ENCODE results near the gene CIT. TPM values are rescaled to one million over a fixed set of nuclear protein-coding genes. Genes with fewer than 3 reads are reported as not detected.
A peak's percentile ranks its signal among the peaks of the same experiment; 100 is the strongest.

CIT gene
- total and polyA plus RNA-seq, 2 donors (not counting 1 experiment from before 2014, with no cell fraction given), result 6.8 to 25.4 TPM

DNA sequence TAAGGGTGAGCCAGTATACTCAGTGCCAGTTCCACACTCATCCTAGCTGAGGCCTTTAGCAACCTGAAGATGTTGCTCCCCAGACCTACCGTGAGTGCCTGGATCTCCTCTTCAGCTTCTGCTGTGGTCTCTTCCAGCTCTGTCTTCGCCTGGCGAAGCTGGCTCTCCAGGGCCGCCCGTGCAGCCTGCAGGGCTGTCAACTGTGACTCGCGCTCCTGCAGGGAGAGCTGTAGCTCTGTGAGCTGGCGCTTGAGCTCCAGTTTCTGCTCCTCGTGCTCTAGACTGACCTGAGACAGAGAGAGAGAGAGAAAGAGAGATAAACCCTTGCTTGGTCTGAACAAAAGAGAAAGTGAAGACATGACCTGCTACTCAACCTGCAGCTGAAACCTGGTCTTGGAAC lies 125.2 kb downstream of the CIT start:
- Histone ChIP-seq H3K4me1 (ENCODE audit: control insufficient read depth, extremely low read depth, insufficient read depth, low read length) (no peaks in the 10 kb centered on the region), H3K4me3 (replicated peaks in 1 of 4; ENCODE audit: control extremely low read depth in 1 of 4, insufficient read depth in 1 of 4, low read depth in 3 of 4, low read length in 4 of 4) (no peak overlapping the region), H3K9me3 (ENCODE audit: control insufficient read depth, insufficient read depth, low read depth, low read length) (no peaks in the 10 kb centered on the region), H4K20me1 (ENCODE audit: control insufficient read depth, extremely low read depth, insufficient read depth, low read length) (no peaks in the 10 kb centered on the region), H3K27me3 (ENCODE audit: control insufficient read depth, insufficient read depth, low read length) (no peaks in the 10 kb centered on the region), H3K9ac (ENCODE audit: insufficient read depth, low read length) (no peak overlapping the region), H3K36me3 (ENCODE audit: control insufficient read depth, insufficient read depth, low read length) (peaks cover 12% of the 10 kb centered on the region), H3K79me2 (ENCODE audit: control insufficient read depth, insufficient read depth, low read length) (no peaks in the 10 kb centered on the region), H3K27ac (ENCODE audit: insufficient read depth, low read length) (no peak overlapping the region), H2AFZ (ENCODE audit: low read length) (no peak overlapping the region), H3K4me2 (ENCODE audit: extremely low read depth, insufficient read depth, low read length) (no peak overlapping the region)
- TF ChIP-seq EZH2 (IDR thresholded peaks at IDR 0.05; ENCODE audit: low read length, missing control alignments), result no peak
- TF ChIP-seq, protein P1, sequence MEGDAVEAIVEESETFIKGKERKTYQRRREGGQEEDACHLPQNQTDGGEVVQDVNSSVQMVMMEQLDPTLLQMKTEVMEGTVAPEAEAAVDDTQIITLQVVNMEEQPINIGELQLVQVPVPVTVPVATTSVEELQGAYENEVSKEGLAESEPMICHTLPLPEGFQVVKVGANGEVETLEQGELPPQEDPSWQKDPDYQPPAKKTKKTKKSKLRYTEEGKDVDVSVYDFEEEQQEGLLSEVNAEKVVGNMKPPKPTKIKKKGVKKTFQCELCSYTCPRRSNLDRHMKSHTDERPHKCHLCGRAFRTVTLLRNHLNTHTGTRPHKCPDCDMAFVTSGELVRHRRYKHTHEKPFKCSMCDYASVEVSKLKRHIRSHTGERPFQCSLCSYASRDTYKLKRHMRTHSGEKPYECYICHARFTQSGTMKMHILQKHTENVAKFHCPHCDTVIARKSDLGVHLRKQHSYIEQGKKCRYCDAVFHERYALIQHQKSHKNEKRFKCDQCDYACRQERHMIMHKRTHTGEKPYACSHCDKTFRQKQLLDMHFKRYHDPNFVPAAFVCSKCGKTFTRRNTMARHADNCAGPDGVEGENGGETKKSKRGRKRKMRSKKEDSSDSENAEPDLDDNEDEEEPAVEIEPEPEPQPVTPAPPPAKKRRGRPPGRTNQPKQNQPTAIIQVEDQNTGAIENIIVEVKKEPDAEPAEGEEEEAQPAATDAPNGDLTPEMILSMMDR (conservative IDR thresholded peaks at IDR 0.05 in 1 of 2, IDR thresholded peaks at IDR 0.05 in 1 of 2; ENCODE audit: low read depth in 1 of 2, low read length in 2 of 2), result no peak
- no peak for DNase-seq (ENCODE audit: low read depth in 2 of 2)

GRCh38 chr12:119749666-119750065 lies 127.5 kb downstream of the CIT start:
- no peak for TF ChIP-seq EZH2 (IDR thresholded peaks at IDR 0.05; ENCODE audit: low read length, missing control alignments)
- TF ChIP-seq, protein P1 (conservative IDR thresholded peaks at IDR 0.05 in 1 of 2, IDR thresholded peaks at IDR 0.05 in 1 of 2; ENCODE audit: low read depth in 1 of 2, low read length in 2 of 2), result no peak
- Histone ChIP-seq H3K4me1 (ENCODE audit: control insufficient read depth, extremely low read depth, insufficient read depth, low read length) (no peaks in the 10 kb centered on the region), H3K36me3 (ENCODE audit: control insufficient read depth, insufficient read depth, low read length) (peaks cover 7% of the 10 kb centered on the region), H3K9ac (ENCODE audit: insufficient read depth, low read length) (no peak overlapping the region), H3K4me2 (ENCODE audit: extremely low read depth, insufficient read depth, low read length) (no peak overlapping the region), H3K79me2 (ENCODE audit: control insufficient read depth, insufficient read depth, low read length) (no peaks in the 10 kb centered on the region), H3K27me3 (ENCODE audit: control insufficient read depth, insufficient read depth, low read length) (no peaks in the 10 kb centered on the region), H4K20me1 (ENCODE audit: control insufficient read depth, extremely low read depth, insufficient read depth, low read length) (no peaks in the 10 kb centered on the region), H3K4me3 (replicated peaks in 1 of 4; ENCODE audit: control extremely low read depth in 1 of 4, insufficient read depth in 1 of 4, low read depth in 3 of 4, low read length in 4 of 4) (no peak overlapping the region), H3K9me3 (ENCODE audit: control insufficient read depth, insufficient read depth, low read depth, low read length) (no peaks in the 10 kb centered on the region), H2AFZ (ENCODE audit: low read length) (no peak overlapping the region), H3K27ac (ENCODE audit: insufficient read depth, low read length) (no peak overlapping the region)
- peak in 1 of 2 donors; percentile 29 for DNase-seq (ENCODE audit: low read depth in 2 of 2)

DNA sequence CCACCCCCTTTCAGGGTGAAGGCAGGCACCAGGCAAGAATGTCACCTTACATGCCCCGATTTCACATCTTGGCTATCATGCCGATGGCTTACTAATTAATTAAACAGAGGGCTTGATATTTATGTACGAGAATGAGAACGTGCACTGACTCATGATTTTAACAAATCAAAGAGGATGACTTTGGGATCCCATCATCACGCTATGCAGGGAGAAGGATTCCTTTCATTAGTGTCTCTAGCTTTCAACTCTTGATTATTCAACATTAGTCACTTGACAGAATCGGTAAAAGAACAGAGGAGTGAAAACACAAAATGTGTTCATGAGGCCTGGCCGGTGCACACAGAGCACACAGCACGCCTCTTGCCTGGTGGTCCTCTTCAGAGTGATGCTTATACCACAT lies 128.6 kb downstream of the CIT start:
- Histone ChIP-seq H3K36me3 (ENCODE audit: control insufficient read depth, insufficient read depth, low read length) (peaks cover 6% of the 10 kb centered on the region), H2AFZ (ENCODE audit: low read length) (no peak overlapping the region), H3K27me3 (ENCODE audit: control insufficient read depth, insufficient read depth, low read length) (no peaks in the 10 kb centered on the region), H3K4me3 (replicated peaks in 1 of 4; ENCODE audit: control extremely low read depth in 1 of 4, insufficient read depth in 1 of 4, low read depth in 3 of 4, low read length in 4 of 4) (no peak overlapping the region), H3K4me1 (ENCODE audit: control insufficient read depth, extremely low read depth, insufficient read depth, low read length) (no peaks in the 10 kb centered on the region), H4K20me1 (ENCODE audit: control insufficient read depth, extremely low read depth, insufficient read depth, low read length) (no peaks in the 10 kb centered on the region), H3K4me2 (ENCODE audit: extremely low read depth, insufficient read depth, low read length) (no peak overlapping the region), H3K9ac (ENCODE audit: insufficient read depth, low read length) (no peak overlapping the region), H3K9me3 (ENCODE audit: control insufficient read depth, insufficient read depth, low read depth, low read length) (no peaks in the 10 kb centered on the region), H3K79me2 (ENCODE audit: control insufficient read depth, insufficient read depth, low read length) (no peaks in the 10 kb centered on the region), H3K27ac (ENCODE audit: insufficient read depth, low read length) (no peak overlapping the region)
- peak in 1 of 2 donors; percentile 61 for DNase-seq (ENCODE audit: low read depth in 2 of 2)
- TF ChIP-seq, protein P1 (conservative IDR thresholded peaks at IDR 0.05 in 1 of 2, IDR thresholded peaks at IDR 0.05 in 1 of 2; ENCODE audit: low read depth in 1 of 2, low read length in 2 of 2), result no peak
- no peak for TF ChIP-seq EZH2 (IDR thresholded peaks at IDR 0.05; ENCODE audit: low read length, missing control alignments)

All from fibroblast of lung (primary cell).